Trophoblast cell (in vitro differentiated cells and primary cell): ENCODE results near the gene KRTAP3-2.

ENCODE experiments used
- DNase-seq, 2 donors: peaks; one replicate each; pipeline ENCODE4 v3.0.0-alpha.2; 2016
- H2AFZ ChIP-seq: 2 replicates; pipeline ENCODE4 v1.6.1; 2013; ENCODE audit warnings: low read length, moderate library complexity, mild to moderate bottlenecking; ENCODE audit not compliant: insufficient read depth, poor library complexity
- H2AK5ac ChIP-seq: 2 replicates; pipeline ENCODE4 v1.6.1; 2013; ENCODE audit warnings: mild to moderate bottlenecking, low read length
- H2BK120ac ChIP-seq: 2 replicates; pipeline ENCODE4 v1.6.1; 2013; ENCODE audit warnings: low read length, mild to moderate bottlenecking, moderate library complexity; ENCODE audit not compliant: insufficient read depth, poor library complexity
- H2BK12ac ChIP-seq: 2 replicates; pipeline ENCODE4 v1.6.1; 2013; ENCODE audit warnings: mild to moderate bottlenecking, low read length, moderate library complexity
- H2BK5ac ChIP-seq: 2 replicates; pipeline ENCODE4 v1.6.1; 2013; ENCODE audit warnings: low read length, low read depth, moderate library complexity, mild to moderate bottlenecking; ENCODE audit not compliant: poor library complexity
- H3K14ac ChIP-seq: 2 replicates; pipeline ENCODE4 v1.6.1; 2013; ENCODE audit warnings: mild to moderate bottlenecking, low read length
- H3K18ac ChIP-seq: 2 replicates; pipeline ENCODE4 v1.6.1; 2013; ENCODE audit warnings: mild to moderate bottlenecking, low read length
- H3K23ac ChIP-seq: 2 replicates; pipeline ENCODE4 v1.6.1; 2013; ENCODE audit warnings: low read length
- H3K27ac ChIP-seq: 2 replicates; pipeline ENCODE4 v1.5.1; 2013; ENCODE audit warnings: low read depth, mild to moderate bottlenecking, inconsistent platforms, low read length, moderate library complexity
- H3K27me3 ChIP-seq: 2 replicates; pipeline ENCODE4 v1.6.1; 2013; ENCODE audit warnings: inconsistent platforms, mild to moderate bottlenecking, low read length, moderate library complexity; ENCODE audit not compliant: insufficient read depth
- H3K36me3 ChIP-seq, 2 experiments: 1 replicate in 1 of 2; 2 replicates in 1 of 2; pipeline ENCODE4 v1.6.1; 2013; ENCODE audit warnings: low read length in 2 of 2, mild to moderate bottlenecking in 2 of 2, moderate library complexity in 1 of 2; ENCODE audit not compliant: insufficient read depth in 2 of 2, control insufficient read depth in 1 of 2
- H3K4ac ChIP-seq: 2 replicates; pipeline ENCODE4 v1.6.1; 2013; ENCODE audit warnings: low read depth, mild to moderate bottlenecking, low read length, moderate library complexity
- H3K4me1 ChIP-seq, 2 experiments: 1 replicate in 1 of 2; 2 replicates in 1 of 2; pipeline ENCODE4 v1.6.1; 2013; ENCODE audit warnings: low read length in 2 of 2, mild to moderate bottlenecking in 2 of 2, moderate library complexity in 1 of 2; ENCODE audit not compliant: insufficient read depth in 2 of 2, control insufficient read depth in 1 of 2
- H3K4me2 ChIP-seq: 2 replicates; pipeline ENCODE4 v1.6.1; 2013; ENCODE audit warnings: inconsistent platforms, mild to moderate bottlenecking, low read length, moderate library complexity
- H3K4me3 ChIP-seq: 2 replicates; pipeline ENCODE4 v1.5.1; 2013; ENCODE audit warnings: mild to moderate bottlenecking, low read depth, low read length, inconsistent platforms
- H3K79me1 ChIP-seq: one replicate; pipeline ENCODE4 v1.6.1; 2013; ENCODE audit warnings: low read length
- H3K79me2 ChIP-seq: 2 replicates; pipeline ENCODE4 v1.6.1; 2013; ENCODE audit warnings: low read length, mild to moderate bottlenecking; ENCODE audit not compliant: control insufficient read depth, insufficient read depth, poor library complexity
- H3K9ac ChIP-seq: 2 replicates; pipeline ENCODE4 v1.6.1; 2013; ENCODE audit warnings: mild to moderate bottlenecking, low read length
- H3K9me3 ChIP-seq: 2 replicates; pipeline ENCODE4 v1.6.1; 2013; ENCODE audit warnings: low read depth, mild to moderate bottlenecking, control low read depth, inconsistent platforms, low read length; ENCODE audit not compliant: insufficient read depth
- H4K12ac ChIP-seq: 2 replicates; pipeline ENCODE4 v1.6.1; 2013; ENCODE audit warnings: low read depth, mild to moderate bottlenecking, low read length, moderate library complexity
- H4K8ac ChIP-seq: 2 replicates; pipeline ENCODE4 v1.6.1; 2013; ENCODE audit warnings: low read depth, mild to moderate bottlenecking, low read length, moderate library complexity
- H4K91ac ChIP-seq: one replicate; pipeline ENCODE4 v1.6.1; 2013; ENCODE audit warnings: low read depth, mild to moderate bottlenecking, low read length, moderate library complexity
- WGBS: extraction: QIAGEN DNeasy Blood & Tissue Kit; methylation state at CpG from one replicate; pipeline ENCODE4 v1.1.7; 2013; ENCODE audit warnings: missing lambda C conversion rate; ENCODE audit not compliant: insufficient read length, insufficient coverage; ENCODE audit errors: extremely low coverage; 5-methylcytosine and 5-hydroxymethylcytosine counted together

KRTAP3-2 gene

GRCh38 chr17:41013606-41014005 is 13.9 kb upstream of the KRTAP3-2 start:
- H3K23ac ChIP-seq = no peak overlapping the region
- H3K27me3 ChIP-seq = no peaks in the 10 kb centered on the region
- no peak overlapping the region for H3K27ac ChIP-seq
- no peak overlapping the region for H4K12ac ChIP-seq
- H3K79me1 ChIP-seq = peaks cover 2% of the 10 kb centered on the region
- no CpG with 5 or more reads among the region's 1 CpG for WGBS
- no peak overlapping the region for H3K4me2 ChIP-seq
- no peak overlapping the region for H2BK5ac ChIP-seq
- H4K91ac ChIP-seq = no peak overlapping the region
- no peaks in the 10 kb centered on the region for H3K9me3 ChIP-seq
- H3K14ac ChIP-seq = no peak overlapping the region
- no peak for DNase-seq
- H3K4ac ChIP-seq = no peak overlapping the region
- no peaks in the 10 kb centered on the region for H3K36me3 ChIP-seq
- H2AK5ac ChIP-seq = no peak overlapping the region
- no peak overlapping the region for H3K4me3 ChIP-seq
- H3K79me2 ChIP-seq = no peaks in the 10 kb centered on the region
- no peak overlapping the region for H2BK120ac ChIP-seq
- H2AFZ ChIP-seq = no peak overlapping the region
- H3K4me1 ChIP-seq = peaks cover 4% of the 10 kb centered on the region in 2 experiments
- no peak overlapping the region for H2BK12ac ChIP-seq
- no peak overlapping the region for H3K9ac ChIP-seq
- H3K18ac ChIP-seq = no peak overlapping the region
- H4K8ac ChIP-seq = no peak overlapping the region

GRCh38 chr17:41013181-41013580 is 13.5 kb upstream of the KRTAP3-2 start:
- no peak overlapping the region for H3K14ac ChIP-seq
- no peak overlapping the region for H3K27ac ChIP-seq
- H3K4me2 ChIP-seq = no peak overlapping the region
- no peak overlapping the region for H3K4me3 ChIP-seq
- H3K79me2 ChIP-seq = no peaks in the 10 kb centered on the region
- no peak overlapping the region for H3K18ac ChIP-seq
- H4K8ac ChIP-seq = no peak overlapping the region
- DNase-seq = no peak
- H3K36me3 ChIP-seq = no peaks in the 10 kb centered on the region
- H2AFZ ChIP-seq = no peak overlapping the region
- H2BK5ac ChIP-seq = no peak overlapping the region
- peaks cover 2% of the 10 kb centered on the region for H3K79me1 ChIP-seq
- H2BK120ac ChIP-seq = no peak overlapping the region
- no peak overlapping the region for H2AK5ac ChIP-seq
- whole genome bisulfite sequencing = no CpG with 5 or more reads among the region's 3 CpGs
- H3K27me3 ChIP-seq = no peaks in the 10 kb centered on the region
- no peak overlapping the region for H3K4ac ChIP-seq
- H3K4me1 ChIP-seq = peaks cover 4% of the 10 kb centered on the region in 2 experiments
- H3K23ac ChIP-seq = no peak overlapping the region
- H3K9me3 ChIP-seq = no peaks in the 10 kb centered on the region
- no peak overlapping the region for H4K12ac ChIP-seq
- H3K9ac ChIP-seq = no peak overlapping the region
- no peak overlapping the region for H2BK12ac ChIP-seq
- no peak overlapping the region for H4K91ac ChIP-seq

- Histone ChIP-seq H3K27me3 (no peaks in the 10 kb centered on the region), H3K9ac (no peak overlapping the region), H3K36me3 (no peaks in the 10 kb centered on the region), H3K14ac (no peak overlapping the region), H4K8ac (no peak overlapping the region), H3K4me1 (peaks cover 4% of the 10 kb centered on the region in 2 experiments), H2AK5ac (no peak overlapping the region), H4K12ac (no peak overlapping the region), H2AFZ (no peak overlapping the region), H3K18ac (no peak overlapping the region), H3K23ac (no peak overlapping the region), H2BK5ac (no peak overlapping the region), H4K91ac (no peak overlapping the region), H3K4me2 (no peak overlapping the region), H3K4ac (no peak overlapping the region), H3K4me3 (no peak overlapping the region), H2BK12ac (no peak overlapping the region), H3K27ac (no peak overlapping the region), H2BK120ac (no peak overlapping the region), H3K79me2 (no peaks in the 10 kb centered on the region), H3K79me1 (peaks cover 2% of the 10 kb centered on the region), H3K9me3 (no peaks in the 10 kb centered on the region)
- WGBS = no CpG with 5 or more reads among the region's 6 CpGs
- DNase-seq = no peak
These were observed 12.8 kb upstream of the KRTAP3-2 start for GRCh38 chr17:41012326-41013120.

- Histone ChIP-seq H3K4me2 (no peak overlapping the region), H3K27ac (no peak overlapping the region), H2BK5ac (no peak overlapping the region)
These were observed 10.7 kb upstream of the KRTAP3-2 start for GRCh38 chr17:41010441-41010840.

More at GRCh38 chr17:41010441-41010840, 10.7 kb upstream of the KRTAP3-2 start:
- Histone ChIP-seq H3K4ac (no peak overlapping the region), H3K18ac (no peak overlapping the region), H2AFZ (no peak overlapping the region), H2BK120ac (no peak overlapping the region), H2AK5ac (no peak overlapping the region), H3K4me3 (no peak overlapping the region), H3K23ac (no peak overlapping the region), H3K4me1 (peaks cover 4% of the 10 kb centered on the region in 2 experiments), H2BK12ac (no peak overlapping the region), H3K14ac (no peak overlapping the region), H3K79me2 (no peaks in the 10 kb centered on the region), H3K79me1 (peaks cover 2% of the 10 kb centered on the region), H4K8ac (no peak overlapping the region), H4K12ac (no peak overlapping the region), H3K9ac (no peak overlapping the region), H3K27me3 (no peaks in the 10 kb centered on the region), H4K91ac (no peak overlapping the region), H3K36me3 (no peaks in the 10 kb centered on the region), H3K9me3 (no peaks in the 10 kb centered on the region)
- DNase-seq = no peak
